GM13976 (cell line): ENCODE results near the gene SPANXN4.

Source experiments
- DNase-seq: peaks from one replicate; pipeline ENCODE4 v3.0.0; 2012; ENCODE audit warnings: low spot score
- in situ Hi-C: fragments of 300-500 bp; cut with MboI; formaldehyde crosslinking; loops from one replicate; pipeline ENCODE4 v1.12.0; 2022; ENCODE audit warnings: low sequenced_read_pairs, mixed read lengths, inconsistent platforms; ENCODE audit not compliant: unreplicated experiment
- TF ChIP-seq, protein P1 (sequence below): IDR thresholded peaks from 2 replicates; pipeline ENCODE4 v1.5.1; 2012; ENCODE audit warnings: borderline replicate concordance, mild to moderate bottlenecking; ENCODE audit not compliant: insufficient read depth; ENCODE audit errors: extremely low read depth, missing control alignments, control extremely low read depth

The SPANXN4 gene

DNA sequence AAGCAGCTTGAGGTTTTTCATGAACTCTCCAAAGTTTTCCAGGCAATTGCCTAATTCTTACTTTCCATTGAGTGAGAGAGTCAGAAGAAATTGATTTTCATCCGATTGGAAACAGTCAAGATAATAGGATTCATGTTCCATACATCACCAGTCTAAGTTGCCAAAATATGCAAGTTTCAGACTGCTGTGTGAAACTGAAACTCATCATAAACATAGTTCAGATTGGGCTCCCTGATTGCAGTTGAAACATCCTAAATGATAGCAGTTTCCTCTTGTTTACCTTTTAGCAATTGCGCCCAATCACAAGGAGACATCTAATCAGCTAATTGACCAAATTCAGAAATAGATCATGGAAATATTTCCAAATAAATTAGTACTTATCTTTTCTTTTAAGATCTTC lies 56.8 kb downstream of the SPANXN4 start:
- in situ Hi-C loops = no loop called here
- TF ChIP-seq, protein P1, sequence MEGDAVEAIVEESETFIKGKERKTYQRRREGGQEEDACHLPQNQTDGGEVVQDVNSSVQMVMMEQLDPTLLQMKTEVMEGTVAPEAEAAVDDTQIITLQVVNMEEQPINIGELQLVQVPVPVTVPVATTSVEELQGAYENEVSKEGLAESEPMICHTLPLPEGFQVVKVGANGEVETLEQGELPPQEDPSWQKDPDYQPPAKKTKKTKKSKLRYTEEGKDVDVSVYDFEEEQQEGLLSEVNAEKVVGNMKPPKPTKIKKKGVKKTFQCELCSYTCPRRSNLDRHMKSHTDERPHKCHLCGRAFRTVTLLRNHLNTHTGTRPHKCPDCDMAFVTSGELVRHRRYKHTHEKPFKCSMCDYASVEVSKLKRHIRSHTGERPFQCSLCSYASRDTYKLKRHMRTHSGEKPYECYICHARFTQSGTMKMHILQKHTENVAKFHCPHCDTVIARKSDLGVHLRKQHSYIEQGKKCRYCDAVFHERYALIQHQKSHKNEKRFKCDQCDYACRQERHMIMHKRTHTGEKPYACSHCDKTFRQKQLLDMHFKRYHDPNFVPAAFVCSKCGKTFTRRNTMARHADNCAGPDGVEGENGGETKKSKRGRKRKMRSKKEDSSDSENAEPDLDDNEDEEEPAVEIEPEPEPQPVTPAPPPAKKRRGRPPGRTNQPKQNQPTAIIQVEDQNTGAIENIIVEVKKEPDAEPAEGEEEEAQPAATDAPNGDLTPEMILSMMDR = no peak
- DNase-seq = no peak
